ENCODE results near the gene CANT1. TPM values are rescaled to one million over a fixed set of nuclear protein-coding genes. Genes with fewer than 3 reads are reported as not detected.
"Not testable (repeated sequence)": the region's sequence is repeated elsewhere in the genome, so short reads cannot be mapped to it uniquely, and the experiment has no call there.

Gene CANT1
- total and polyA plus RNA-seq, 2 donors (not counting 1 experiment from before 2014, with no cell fraction given) = 39.9 to 46.6 TPM

- TF ChIP-seq CTCF (conservative IDR thresholded peaks at IDR 0.05 in 1 of 2, IDR thresholded peaks at IDR 0.05 in 1 of 2; ENCODE audit: low read depth in 1 of 2, low read length in 2 of 2) = no peak
- no peak for TF ChIP-seq EZH2 (IDR thresholded peaks at IDR 0.05; ENCODE audit: low read length, missing control alignments)
- H3K36me3 ChIP-seq (ENCODE audit: control insufficient read depth, insufficient read depth, low read length) = no peaks in the 10 kb centered on the region
- H3K79me2 ChIP-seq (ENCODE audit: control insufficient read depth, insufficient read depth, low read length) = no peaks in the 10 kb centered on the region
- peaks cover 1% of the 10 kb centered on the region for H3K9me3 ChIP-seq (ENCODE audit: control insufficient read depth, insufficient read depth, low read depth, low read length)
- H3K27me3 ChIP-seq (ENCODE audit: control insufficient read depth, insufficient read depth, low read length) = peaks cover 7% of the 10 kb centered on the region
- H4K20me1 ChIP-seq (ENCODE audit: control insufficient read depth, extremely low read depth, insufficient read depth, low read length) = no peaks in the 10 kb centered on the region
- H3K4me2 ChIP-seq (ENCODE audit: extremely low read depth, insufficient read depth, low read length) = no peak overlapping the region
- H2AFZ ChIP-seq (ENCODE audit: low read length) = no peak overlapping the region
- no peak overlapping the region for H3K4me3 ChIP-seq (replicated peaks in 1 of 4; ENCODE audit: control extremely low read depth in 1 of 4, insufficient read depth in 1 of 4, low read depth in 3 of 4, low read length in 4 of 4)
- H3K27ac ChIP-seq (ENCODE audit: insufficient read depth, low read length) = no peak overlapping the region
- peaks cover 2% of the 10 kb centered on the region for H3K4me1 ChIP-seq (ENCODE audit: control insufficient read depth, extremely low read depth, insufficient read depth, low read length)
- no peak for DNase-seq (ENCODE audit: low read depth in 2 of 2)
- H3K9ac ChIP-seq (ENCODE audit: insufficient read depth, low read length) = no peak overlapping the region
Measured at GRCh38 chr17:78947235-78948149, 62.1 kb downstream of the CANT1 start.

GRCh38 chr17:78946631-78947030, 62.9 kb downstream of the CANT1 start:
- Histone ChIP-seq H4K20me1 (ENCODE audit: control insufficient read depth, extremely low read depth, insufficient read depth, low read length) (no peaks in the 10 kb centered on the region), H3K4me2 (ENCODE audit: extremely low read depth, insufficient read depth, low read length) (no peak overlapping the region), H3K27ac (ENCODE audit: insufficient read depth, low read length) (no peak overlapping the region), H3K79me2 (ENCODE audit: control insufficient read depth, insufficient read depth, low read length) (no peaks in the 10 kb centered on the region), H3K9me3 (ENCODE audit: control insufficient read depth, insufficient read depth, low read depth, low read length) (peaks cover 1% of the 10 kb centered on the region), H3K36me3 (ENCODE audit: control insufficient read depth, insufficient read depth, low read length) (no peaks in the 10 kb centered on the region), H3K27me3 (ENCODE audit: control insufficient read depth, insufficient read depth, low read length) (peaks cover 7% of the 10 kb centered on the region), H3K4me1 (ENCODE audit: control insufficient read depth, extremely low read depth, insufficient read depth, low read length) (no peaks in the 10 kb centered on the region), H3K4me3 (replicated peaks in 1 of 4; ENCODE audit: control extremely low read depth in 1 of 4, insufficient read depth in 1 of 4, low read depth in 3 of 4, low read length in 4 of 4) (no peak overlapping the region), H3K9ac (ENCODE audit: insufficient read depth, low read length) (no peak overlapping the region), H2AFZ (ENCODE audit: low read length) (no peak overlapping the region)
- TF ChIP-seq EZH2 (IDR thresholded peaks at IDR 0.05; ENCODE audit: low read length, missing control alignments) = no peak
- no peak for TF ChIP-seq CTCF (conservative IDR thresholded peaks at IDR 0.05 in 1 of 2, IDR thresholded peaks at IDR 0.05 in 1 of 2; ENCODE audit: low read depth in 1 of 2, low read length in 2 of 2)
- no peak for DNase-seq (ENCODE audit: low read depth in 2 of 2)

- Histone ChIP-seq H3K27ac (ENCODE audit: insufficient read depth, low read length) (no peak overlapping the region), H3K4me3 (replicated peaks in 1 of 4; ENCODE audit: control extremely low read depth in 1 of 4, insufficient read depth in 1 of 4, low read depth in 3 of 4, low read length in 4 of 4) (no peak overlapping the region), H3K79me2 (ENCODE audit: control insufficient read depth, insufficient read depth, low read length) (no peaks in the 10 kb centered on the region), H3K36me3 (ENCODE audit: control insufficient read depth, insufficient read depth, low read length) (no peaks in the 10 kb centered on the region), H4K20me1 (ENCODE audit: control insufficient read depth, extremely low read depth, insufficient read depth, low read length) (no peaks in the 10 kb centered on the region), H3K27me3 (ENCODE audit: control insufficient read depth, insufficient read depth, low read length) (peaks cover 7% of the 10 kb centered on the region), H2AFZ (ENCODE audit: low read length) (no peak overlapping the region), H3K4me2 (ENCODE audit: extremely low read depth, insufficient read depth, low read length) (no peak overlapping the region), H3K4me1 (ENCODE audit: control insufficient read depth, extremely low read depth, insufficient read depth, low read length) (no peaks in the 10 kb centered on the region), H3K9me3 (ENCODE audit: control insufficient read depth, insufficient read depth, low read depth, low read length) (peaks cover 1% of the 10 kb centered on the region), H3K9ac (ENCODE audit: insufficient read depth, low read length) (no peak overlapping the region)
- TF ChIP-seq CTCF (conservative IDR thresholded peaks at IDR 0.05 in 1 of 2, IDR thresholded peaks at IDR 0.05 in 1 of 2; ENCODE audit: low read depth in 1 of 2, low read length in 2 of 2) = no peak
- no peak for TF ChIP-seq EZH2 (IDR thresholded peaks at IDR 0.05; ENCODE audit: low read length, missing control alignments)
- no peak for DNase-seq (ENCODE audit: low read depth in 2 of 2)
Measured at GRCh38 chr17:78946131-78946530, 63.4 kb downstream of the CANT1 start.

DNA sequence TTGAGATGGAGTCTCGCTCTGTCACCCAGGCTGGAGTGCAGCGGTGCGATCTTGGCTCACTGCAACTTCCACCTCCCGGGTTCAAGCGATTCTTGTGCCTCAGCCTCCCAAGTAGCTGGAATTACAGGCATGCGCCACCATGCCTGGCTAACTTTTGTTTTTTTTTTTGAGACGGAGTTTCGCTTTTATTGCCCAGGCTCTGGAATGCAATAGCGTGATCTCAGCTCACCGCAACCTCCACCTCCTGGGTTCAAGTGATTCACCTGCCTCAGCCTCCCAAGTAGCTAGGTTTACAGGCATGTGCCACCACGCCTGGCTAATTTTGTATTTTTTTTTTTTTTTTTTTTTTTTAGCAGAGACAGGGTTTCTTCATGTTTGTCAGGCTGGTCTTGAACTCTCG, 64.1 kb downstream of the CANT1 start:
- H3K4me2 ChIP-seq (ENCODE audit: extremely low read depth, insufficient read depth, low read length); H3K27me3 ChIP-seq (ENCODE audit: control insufficient read depth, insufficient read depth, low read length); H3K9ac ChIP-seq (ENCODE audit: insufficient read depth, low read length); DNase-seq (ENCODE audit: low read depth in 2 of 2); H3K79me2 ChIP-seq (ENCODE audit: control insufficient read depth, insufficient read depth, low read length); H3K4me3 ChIP-seq (replicated peaks in 1 of 4; ENCODE audit: control extremely low read depth in 1 of 4, insufficient read depth in 1 of 4, low read depth in 3 of 4, low read length in 4 of 4); H3K36me3 ChIP-seq (ENCODE audit: control insufficient read depth, insufficient read depth, low read length); H2AFZ ChIP-seq (ENCODE audit: low read length); H3K9me3 ChIP-seq (ENCODE audit: control insufficient read depth, insufficient read depth, low read depth, low read length); H3K4me1 ChIP-seq (ENCODE audit: control insufficient read depth, extremely low read depth, insufficient read depth, low read length); H3K27ac ChIP-seq (ENCODE audit: insufficient read depth, low read length); H4K20me1 ChIP-seq (ENCODE audit: control insufficient read depth, extremely low read depth, insufficient read depth, low read length): not testable (repeated sequence)
